Measurements from ENCODE around the gene FAR1. TPM values are rescaled to one million over a fixed set of nuclear protein-coding genes. Genes with fewer than 3 reads are reported as not detected.

Gene FAR1
- polyA plus RNA-seq, 1 of the 3 experiments (the other 2 are of a cell fraction) = 29.0 TPM

DNA sequence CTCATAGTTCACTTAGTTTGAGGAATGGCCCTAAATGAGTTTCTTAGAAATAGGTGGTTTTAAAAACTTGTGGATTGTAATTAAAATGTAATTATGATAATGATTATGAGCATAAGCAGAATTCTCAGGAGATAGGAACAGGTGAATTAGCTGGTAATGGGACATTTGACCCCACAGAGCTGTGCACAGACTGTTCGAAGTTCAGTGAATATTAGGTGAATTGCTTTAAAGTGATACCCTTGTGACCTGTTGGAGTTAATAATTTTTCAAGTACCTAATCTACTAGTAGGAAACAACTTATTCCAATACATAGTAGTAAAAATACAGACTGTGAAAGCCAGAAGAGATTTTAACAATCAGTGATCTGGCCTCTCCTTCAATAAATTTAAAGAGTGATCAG, 8.1 kb downstream of the FAR1 start:
- TF ChIP-seq, protein P1, sequence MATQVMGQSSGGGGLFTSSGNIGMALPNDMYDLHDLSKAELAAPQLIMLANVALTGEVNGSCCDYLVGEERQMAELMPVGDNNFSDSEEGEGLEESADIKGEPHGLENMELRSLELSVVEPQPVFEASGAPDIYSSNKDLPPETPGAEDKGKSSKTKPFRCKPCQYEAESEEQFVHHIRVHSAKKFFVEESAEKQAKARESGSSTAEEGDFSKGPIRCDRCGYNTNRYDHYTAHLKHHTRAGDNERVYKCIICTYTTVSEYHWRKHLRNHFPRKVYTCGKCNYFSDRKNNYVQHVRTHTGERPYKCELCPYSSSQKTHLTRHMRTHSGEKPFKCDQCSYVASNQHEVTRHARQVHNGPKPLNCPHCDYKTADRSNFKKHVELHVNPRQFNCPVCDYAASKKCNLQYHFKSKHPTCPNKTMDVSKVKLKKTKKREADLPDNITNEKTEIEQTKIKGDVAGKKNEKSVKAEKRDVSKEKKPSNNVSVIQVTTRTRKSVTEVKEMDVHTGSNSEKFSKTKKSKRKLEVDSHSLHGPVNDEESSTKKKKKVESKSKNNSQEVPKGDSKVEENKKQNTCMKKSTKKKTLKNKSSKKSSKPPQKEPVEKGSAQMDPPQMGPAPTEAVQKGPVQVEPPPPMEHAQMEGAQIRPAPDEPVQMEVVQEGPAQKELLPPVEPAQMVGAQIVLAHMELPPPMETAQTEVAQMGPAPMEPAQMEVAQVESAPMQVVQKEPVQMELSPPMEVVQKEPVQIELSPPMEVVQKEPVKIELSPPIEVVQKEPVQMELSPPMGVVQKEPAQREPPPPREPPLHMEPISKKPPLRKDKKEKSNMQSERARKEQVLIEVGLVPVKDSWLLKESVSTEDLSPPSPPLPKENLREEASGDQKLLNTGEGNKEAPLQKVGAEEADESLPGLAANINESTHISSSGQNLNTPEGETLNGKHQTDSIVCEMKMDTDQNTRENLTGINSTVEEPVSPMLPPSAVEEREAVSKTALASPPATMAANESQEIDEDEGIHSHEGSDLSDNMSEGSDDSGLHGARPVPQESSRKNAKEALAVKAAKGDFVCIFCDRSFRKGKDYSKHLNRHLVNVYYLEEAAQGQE (IDR thresholded peaks at IDR 0.05; ENCODE audit: low read depth, low read length) = no peak
- TF ChIP-seq, protein P2, sequence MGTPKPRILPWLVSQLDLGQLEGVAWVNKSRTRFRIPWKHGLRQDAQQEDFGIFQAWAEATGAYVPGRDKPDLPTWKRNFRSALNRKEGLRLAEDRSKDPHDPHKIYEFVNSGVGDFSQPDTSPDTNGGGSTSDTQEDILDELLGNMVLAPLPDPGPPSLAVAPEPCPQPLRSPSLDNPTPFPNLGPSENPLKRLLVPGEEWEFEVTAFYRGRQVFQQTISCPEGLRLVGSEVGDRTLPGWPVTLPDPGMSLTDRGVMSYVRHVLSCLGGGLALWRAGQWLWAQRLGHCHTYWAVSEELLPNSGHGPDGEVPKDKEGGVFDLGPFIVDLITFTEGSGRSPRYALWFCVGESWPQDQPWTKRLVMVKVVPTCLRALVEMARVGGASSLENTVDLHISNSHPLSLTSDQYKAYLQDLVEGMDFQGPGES (IDR thresholded peaks at IDR 0.05; ENCODE audit: low read depth, low read length) = no peak
- TF ChIP-seq FOXM1 (IDR thresholded peaks at IDR 0.05; ENCODE audit: low read depth) (no peak), SMC3 (IDR thresholded peaks at IDR 0.05; ENCODE audit: low read depth, low read length) (no peak), MXI1 (IDR thresholded peaks at IDR 0.05; ENCODE audit: low read depth, low read length) (no peak), TEAD4 (IDR thresholded peaks at IDR 0.05; ENCODE audit: borderline replicate concordance, insufficient read depth) (no peak), JUND (IDR thresholded peaks at IDR 0.05) (no peak), RAD21 (IDR thresholded peaks at IDR 0.05; ENCODE audit: low read length) (no peak), SIN3A (IDR thresholded peaks at IDR 0.05; ENCODE audit: borderline replicate concordance, low read depth, low read length) (no peak), POLR2AphosphoS5 (IDR thresholded peaks at IDR 0.05; ENCODE audit: low read depth, low read length) (no peak), ELF1 (IDR thresholded peaks at IDR 0.05) (no peak), CHD2 (IDR thresholded peaks at IDR 0.05; ENCODE audit: low read length, partially characterized antibody) (no peak), NRF1 (IDR thresholded peaks at IDR 0.05; ENCODE audit: low read depth, low read length) (no peak), TCF12 (IDR thresholded peaks at IDR 0.05) (no peak), EZH2phosphoT487 (IDR thresholded peaks at IDR 0.05; ENCODE audit: borderline replicate concordance, low read depth) (no peak)
- TF ChIP-seq, protein P3, sequence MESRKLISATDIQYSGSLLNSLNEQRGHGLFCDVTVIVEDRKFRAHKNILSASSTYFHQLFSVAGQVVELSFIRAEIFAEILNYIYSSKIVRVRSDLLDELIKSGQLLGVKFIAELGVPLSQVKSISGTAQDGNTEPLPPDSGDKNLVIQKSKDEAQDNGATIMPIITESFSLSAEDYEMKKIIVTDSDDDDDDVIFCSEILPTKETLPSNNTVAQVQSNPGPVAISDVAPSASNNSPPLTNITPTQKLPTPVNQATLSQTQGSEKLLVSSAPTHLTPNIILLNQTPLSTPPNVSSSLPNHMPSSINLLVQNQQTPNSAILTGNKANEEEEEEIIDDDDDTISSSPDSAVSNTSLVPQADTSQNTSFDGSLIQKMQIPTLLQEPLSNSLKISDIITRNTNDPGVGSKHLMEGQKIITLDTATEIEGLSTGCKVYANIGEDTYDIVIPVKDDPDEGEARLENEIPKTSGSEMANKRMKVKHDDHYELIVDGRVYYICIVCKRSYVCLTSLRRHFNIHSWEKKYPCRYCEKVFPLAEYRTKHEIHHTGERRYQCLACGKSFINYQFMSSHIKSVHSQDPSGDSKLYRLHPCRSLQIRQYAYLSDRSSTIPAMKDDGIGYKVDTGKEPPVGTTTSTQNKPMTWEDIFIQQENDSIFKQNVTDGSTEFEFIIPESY (IDR thresholded peaks at IDR 0.05; ENCODE audit: borderline replicate concordance, low read depth) = no peak
- TF ChIP-seq, protein P4, sequence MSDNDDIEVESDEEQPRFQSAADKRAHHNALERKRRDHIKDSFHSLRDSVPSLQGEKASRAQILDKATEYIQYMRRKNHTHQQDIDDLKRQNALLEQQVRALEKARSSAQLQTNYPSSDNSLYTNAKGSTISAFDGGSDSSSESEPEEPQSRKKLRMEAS (IDR thresholded peaks at IDR 0.05; ENCODE audit: low read depth) = no peak
- H3K9me2 ChIP-seq = no peaks in the 10 kb centered on the region
- no peaks in the 10 kb centered on the region for H3K27me3 ChIP-seq (ENCODE audit: insufficient read depth)
- H3K4me3 ChIP-seq (ENCODE audit: low read depth in 2 of 2, low read length in 1 of 2) = no peak overlapping the region
- peaks cover 100% of the 10 kb centered on the region for H3K79me2 ChIP-seq (ENCODE audit: insufficient read depth)
- no peaks in the 10 kb centered on the region for H3K9me3 ChIP-seq
- H3K4me2 ChIP-seq = no peak overlapping the region
- 93% methylated on average over 1 of the region's 1 CpG for WGBS (ENCODE audit: low lambda C conversion rate)
- H3K4me1 ChIP-seq (ENCODE audit: control insufficient read depth in 1 of 2, insufficient read depth in 2 of 2, low read depth in 1 of 2, low read length in 1 of 2) = peaks cover 14 to 15% of the 10 kb centered on the region in 2 experiments; a peak in 3 of 4 replicates
- H3K9ac ChIP-seq = no peak overlapping the region
- H3K36me3 ChIP-seq (replicated peaks in 1 of 2; ENCODE audit: control insufficient read depth in 1 of 2, insufficient read depth in 2 of 2, low read length in 1 of 2) = peaks cover 0 to 12% of the 10 kb centered on the region in 2 experiments
- CTCF ChIA-PET = no interaction called here
- H2AFZ ChIP-seq (ENCODE audit: low read depth) = no peak overlapping the region
- H3F3A ChIP-seq (replicated peaks; ENCODE audit: insufficient read depth) = peaks cover 3% of the 10 kb centered on the region
- peaks cover 91% of the 10 kb centered on the region for H4K20me1 ChIP-seq (ENCODE audit: insufficient read depth)
- H3K27ac ChIP-seq (ENCODE audit: low read depth in 2 of 2, low read length in 1 of 2) = peak overlapping the region in 1 of 2 experiments; percentile 55; a peak in 2 of 4 replicates
- DNase-seq = no peak
- POLR2A ChIA-PET = no interaction called here

All from SK-N-SH (cell line).